Immature natural killer cell (primary cell): ENCODE measurements around the gene NKX6-1. TPM values are rescaled to one million over a fixed set of nuclear protein-coding genes. Genes with fewer than 3 reads are reported as not detected.

Source experiments
- DNase-seq, 3 donors: peaks; one replicate each; pipeline ENCODE4 v3.0.0; 2022; ENCODE audit warnings: mixed read lengths in 1 of 3
- H3K27ac Mint-ChIP-seq, 6 donors: one replicate each; pipeline ENCODE4 v1.8.0; 2020; ENCODE audit warnings: mixed read lengths in 6 of 6, mild to moderate bottlenecking in 5 of 6, inconsistent platforms in 4 of 6, moderate library complexity in 3 of 6
- H3K27me3 Mint-ChIP-seq, 3 donors: one replicate each; pipeline ENCODE4 v1.8.0; 2020 to 2021; ENCODE audit warnings: low read depth in 3 of 3, mild to moderate bottlenecking in 3 of 3, mixed read lengths in 3 of 3, moderate library complexity in 3 of 3, inconsistent platforms in 1 of 3
- H3K36me3 Mint-ChIP-seq, 3 donors: one replicate each; pipeline ENCODE4 v1.8.0; 2020; ENCODE audit warnings: mixed read lengths in 3 of 3, inconsistent platforms in 2 of 3, mild to moderate bottlenecking in 2 of 3
- H3K4me1 Mint-ChIP-seq, 2 donors: one replicate each; pipeline ENCODE4 v1.8.0; 2020; ENCODE audit warnings: inconsistent platforms in 2 of 2, mild to moderate bottlenecking in 2 of 2, mixed read lengths in 2 of 2, moderate library complexity in 1 of 2
- H3K4me3 Mint-ChIP-seq, 5 donors: one replicate each; pipeline ENCODE4 v1.8.0; 2020; ENCODE audit warnings: mild to moderate bottlenecking in 5 of 5, mixed read lengths in 5 of 5, inconsistent platforms in 3 of 5, moderate library complexity in 3 of 5
- H3K9me3 Mint-ChIP-seq, 6 donors: one replicate each; pipeline ENCODE4 v1.8.0; 2020; ENCODE audit warnings: mild to moderate bottlenecking in 6 of 6, mixed read lengths in 6 of 6, inconsistent platforms in 4 of 6, moderate library complexity in 3 of 6
- polyA plus RNA-seq, 3 donors: library from polyadenylated mRNA; unstranded; fragments of 300-500 nt; fragmentation: Illumina TruSeq; gene quantifications; one replicate each; pipeline ENCODE4 v1.2.3, GENCODE V29; 2021

Gene NKX6-1
- polyA plus RNA-seq, result not detected

DNA sequence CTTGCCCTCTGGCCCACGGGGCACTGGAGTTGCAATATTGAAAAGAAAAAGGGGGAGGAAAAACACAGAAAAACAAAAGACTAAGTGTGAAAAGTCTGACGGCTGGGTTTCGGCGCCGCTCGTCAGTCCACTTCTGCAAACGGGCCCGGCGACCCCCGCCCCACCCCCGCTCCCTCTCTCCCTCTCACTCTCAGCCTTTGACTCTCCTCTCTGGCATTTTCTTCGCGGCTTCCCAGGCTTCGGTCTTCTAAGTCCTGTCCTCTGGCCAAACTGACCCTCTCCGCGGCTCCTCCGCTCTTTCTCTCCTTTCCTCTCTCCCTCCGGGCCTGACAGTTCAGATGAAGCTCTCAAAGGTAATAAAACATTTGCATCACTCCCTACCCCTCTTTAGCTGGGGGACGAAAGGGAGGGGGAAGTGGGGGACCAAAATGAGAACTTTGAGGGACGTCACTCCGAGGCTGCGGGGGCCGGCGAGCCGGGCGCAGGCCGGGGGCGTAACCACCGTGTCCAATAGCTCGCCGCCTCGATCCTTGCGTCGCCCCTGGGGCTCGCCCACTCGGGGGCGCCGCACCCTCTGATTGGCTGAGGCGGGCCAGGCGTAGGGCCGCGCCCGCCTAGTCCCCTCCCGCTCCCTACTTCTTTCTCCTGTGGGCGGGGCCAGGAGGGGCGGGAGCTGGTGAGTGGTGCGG is at the start of gene NKX6-1:
TSS of gene NKX6-1 (minus strand) at position 358 of the 689 bp plus-strand sequence. CDS start 1,064 bp downstream, outside the sequence.
- Mint-ChIP-seq H3K36me3 (peaks cover 0 to 7% (median 3%) of the 10 kb centered on the region in 3 donors), H3K27ac (no peak within 1 kb of the TSS), H3K4me3 (peak within 1 kb of the TSS; percentile 27 to 60 (median 57)), H3K9me3 (peaks cover 11 to 60% (median 35%) of the 10 kb centered on the region in 6 donors), H3K4me1 (peaks cover 2 to 13% of the 10 kb centered on the region in 2 donors), H3K27me3 (peaks cover 31 to 56% (median 56%) of the 10 kb centered on the region in 3 donors)
- DNase-seq, result no peak

DNA sequence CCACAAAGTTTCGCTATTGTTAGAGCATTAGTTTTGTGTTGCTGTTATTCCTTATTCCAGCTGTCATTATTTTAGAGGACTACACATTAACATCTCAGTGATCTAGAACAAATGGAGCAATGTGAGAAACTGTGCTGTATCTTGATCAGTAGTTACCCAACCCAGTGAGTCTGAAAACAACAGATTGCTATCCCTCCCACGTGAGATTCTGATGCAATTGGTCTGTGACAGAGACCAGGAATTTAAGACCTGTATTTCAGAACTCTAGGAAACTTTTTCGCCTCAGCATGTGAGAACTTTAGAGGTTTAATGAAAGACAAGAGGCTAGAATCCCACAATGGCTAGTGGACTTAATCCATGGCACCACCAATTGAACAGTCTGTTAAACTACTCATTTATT is 48.1 kb upstream of the NKX6-1 start:
- peaks cover 0 to 3% (median 2%) of the 10 kb centered on the region in 3 donors for H3K27me3 Mint-ChIP-seq
- H3K9me3 Mint-ChIP-seq, result peaks cover 0 to 6% (median 2%) of the 10 kb centered on the region in 6 donors
- H3K36me3 Mint-ChIP-seq, result no peaks in the 10 kb centered on the region
- H3K27ac Mint-ChIP-seq, result no peak overlapping the region
- H3K4me1 Mint-ChIP-seq, result no peaks in the 10 kb centered on the region
- no peak for DNase-seq
- no peak overlapping the region for H3K4me3 Mint-ChIP-seq

DNA sequence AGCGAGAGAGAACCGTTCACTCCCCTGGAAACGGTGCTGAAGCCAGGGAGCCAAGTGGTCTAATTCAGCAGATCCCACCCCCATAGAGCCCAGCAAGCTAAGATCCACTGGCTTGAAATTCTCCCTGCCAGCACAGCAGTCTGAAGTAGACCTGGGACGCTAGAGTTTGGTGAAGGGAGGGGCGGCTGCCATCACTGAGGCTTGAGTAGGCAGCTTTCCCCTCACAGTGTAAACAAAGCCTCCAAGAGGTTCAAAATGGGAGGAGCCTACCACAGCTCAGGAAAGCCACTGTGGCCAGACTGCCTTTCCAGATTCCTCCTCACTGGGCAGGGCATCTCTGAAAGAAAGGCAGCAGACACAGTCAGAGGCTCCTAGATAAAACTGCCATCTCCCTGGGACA is 46.0 kb upstream of the NKX6-1 start:
- H3K27ac Mint-ChIP-seq, result no peak overlapping the region
- no peaks in the 10 kb centered on the region for H3K4me1 Mint-ChIP-seq
- H3K36me3 Mint-ChIP-seq, result no peaks in the 10 kb centered on the region
- no peak overlapping the region for H3K4me3 Mint-ChIP-seq
- DNase-seq, result no peak
- H3K9me3 Mint-ChIP-seq, result peaks cover 0 to 5% (median 2%) of the 10 kb centered on the region in 6 donors
- H3K27me3 Mint-ChIP-seq, result peaks cover 0 to 3% (median 3%) of the 10 kb centered on the region in 3 donors

DNA sequence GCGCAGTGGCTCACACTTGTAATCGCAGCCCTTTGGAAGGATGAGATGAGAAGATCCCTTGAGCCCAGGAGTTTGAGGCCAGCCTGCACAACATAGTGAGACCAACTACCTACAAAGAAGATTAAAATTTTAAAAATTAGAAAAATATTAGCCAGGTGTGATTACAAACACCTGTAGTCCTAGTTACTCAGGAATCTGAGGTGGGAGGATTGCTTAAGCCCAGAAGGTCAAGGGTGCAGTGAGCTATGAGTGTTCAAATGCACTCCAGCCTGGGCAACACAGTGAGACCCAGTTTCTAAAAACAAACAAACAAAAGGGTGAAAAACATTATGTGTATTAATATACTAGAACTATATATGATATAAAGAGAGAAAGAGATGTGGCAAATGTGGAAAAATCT is 36.8 kb upstream of the NKX6-1 start:
- H3K27ac Mint-ChIP-seq, result no peak overlapping the region
- H3K4me1 Mint-ChIP-seq, result no peaks in the 10 kb centered on the region
- no peaks in the 10 kb centered on the region for H3K36me3 Mint-ChIP-seq
- peaks cover 0 to 7% (median 4%) of the 10 kb centered on the region in 6 donors for H3K9me3 Mint-ChIP-seq
- H3K27me3 Mint-ChIP-seq, result no peaks in the 10 kb centered on the region
- H3K4me3 Mint-ChIP-seq, result no peak overlapping the region
- no peak for DNase-seq

DNA sequence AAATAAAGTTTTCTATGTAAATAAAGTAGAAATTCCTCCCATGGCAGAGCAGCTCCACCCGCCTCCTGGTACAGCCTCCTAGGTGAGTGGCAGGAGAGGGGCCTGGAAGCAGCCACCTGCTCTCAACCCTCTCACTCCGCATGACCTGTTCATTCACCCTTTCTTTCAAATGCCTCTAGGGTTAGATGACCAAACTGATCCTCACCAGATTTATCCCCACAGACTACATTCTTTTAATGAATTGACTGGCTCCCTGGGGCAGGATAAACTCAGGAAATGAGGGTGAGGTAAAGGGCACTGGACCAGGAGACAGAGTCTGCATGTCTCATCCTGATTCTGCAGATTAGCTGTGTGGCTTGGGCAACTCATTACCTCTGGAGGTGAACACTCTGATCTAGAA is 32.6 kb upstream of the NKX6-1 start:
- Mint-ChIP-seq H3K36me3 (no peaks in the 10 kb centered on the region), H3K4me1 (no peaks in the 10 kb centered on the region), H3K27me3 (peaks cover 0 to 2% (median 0%) of the 10 kb centered on the region in 3 donors), H3K9me3 (peaks cover 0 to 7% (median 3%) of the 10 kb centered on the region in 6 donors), H3K27ac (no peak overlapping the region), H3K4me3 (no peak overlapping the region)
- DNase-seq, result no peak

DNA sequence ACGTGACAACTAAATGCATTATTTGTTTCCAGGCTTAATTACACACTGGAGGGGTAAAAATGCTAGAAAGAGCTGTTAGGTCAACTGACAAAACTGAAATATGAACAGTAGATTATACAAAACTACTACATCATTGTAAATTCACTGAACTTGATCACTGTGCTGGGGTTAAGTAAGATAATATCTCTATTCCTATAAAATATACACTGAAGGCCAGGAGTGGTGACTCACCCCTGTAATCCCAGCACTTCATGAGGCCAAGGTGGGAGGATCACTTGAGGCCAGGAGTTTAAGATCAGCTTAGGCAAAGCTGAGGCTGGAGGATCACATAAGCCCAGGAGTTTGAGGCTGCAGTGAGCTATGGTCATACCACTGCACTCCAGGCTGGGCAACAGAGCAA is 31.8 kb upstream of the NKX6-1 start:
- Mint-ChIP-seq H3K4me1 (no peaks in the 10 kb centered on the region), H3K27me3 (peaks cover 0 to 2% (median 1%) of the 10 kb centered on the region in 3 donors), H3K36me3 (no peaks in the 10 kb centered on the region), H3K27ac (no peak overlapping the region), H3K4me3 (no peak overlapping the region), H3K9me3 (peaks cover 0 to 7% (median 3%) of the 10 kb centered on the region in 6 donors)
- DNase-seq, result no peak

DNA sequence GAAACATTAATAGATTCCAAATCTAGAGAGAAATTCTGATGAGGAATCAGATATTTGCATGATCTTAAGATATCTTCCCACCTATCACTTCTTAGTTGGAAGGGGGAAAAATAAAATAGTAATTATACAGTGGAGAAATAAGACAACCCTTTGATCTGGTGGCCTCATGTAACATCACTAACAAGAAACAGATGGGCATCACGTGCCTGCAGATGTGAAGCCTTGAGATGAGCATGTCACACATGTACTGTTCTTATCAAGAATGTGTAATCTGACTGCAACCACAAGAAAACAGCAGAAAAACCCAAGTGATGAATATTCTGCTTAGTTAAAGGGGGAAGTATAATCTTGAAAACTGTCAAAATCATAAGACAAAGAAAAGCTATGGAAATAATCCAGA is 31.4 kb upstream of the NKX6-1 start:
- Mint-ChIP-seq H3K36me3 (no peaks in the 10 kb centered on the region), H3K27ac (no peak overlapping the region), H3K9me3 (peaks cover 0 to 7% (median 3%) of the 10 kb centered on the region in 6 donors), H3K27me3 (peaks cover 0 to 2% (median 1%) of the 10 kb centered on the region in 3 donors), H3K4me3 (no peak overlapping the region), H3K4me1 (no peaks in the 10 kb centered on the region)
- DNase-seq, result no peak

DNA sequence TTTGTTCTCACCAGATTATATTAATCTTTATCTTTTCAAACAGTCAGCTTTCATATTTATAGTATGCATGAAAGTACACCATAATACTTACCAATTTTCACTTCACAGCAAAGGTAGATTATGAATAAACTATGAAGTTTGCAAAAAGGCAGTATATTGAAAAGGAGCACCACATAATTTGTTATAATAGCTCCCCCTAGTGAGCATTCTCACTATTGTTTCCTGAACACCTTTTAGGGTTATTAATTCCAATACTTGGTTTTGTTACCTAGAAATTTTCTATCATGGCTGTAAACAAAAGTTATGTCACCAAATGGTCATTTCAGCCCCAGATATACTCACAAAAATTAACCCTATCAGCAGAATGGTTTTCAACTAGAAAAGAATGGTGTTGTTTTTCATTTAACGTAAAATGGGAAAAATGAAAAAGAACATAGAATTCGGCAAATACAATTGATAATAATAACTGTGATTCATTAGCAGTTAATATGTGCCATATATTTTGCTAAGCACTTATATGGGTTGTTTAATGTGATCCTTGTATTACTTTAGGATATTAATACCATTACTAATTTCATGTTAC is 30.2 kb upstream of the NKX6-1 start:
- Mint-ChIP-seq H3K4me1 (no peaks in the 10 kb centered on the region), H3K27ac (no peak overlapping the region), H3K9me3 (peaks cover 0 to 7% (median 3%) of the 10 kb centered on the region in 6 donors), H3K36me3 (no peaks in the 10 kb centered on the region), H3K4me3 (no peak overlapping the region), H3K27me3 (peaks cover 0 to 2% (median 1%) of the 10 kb centered on the region in 3 donors)
- no peak for DNase-seq

DNA sequence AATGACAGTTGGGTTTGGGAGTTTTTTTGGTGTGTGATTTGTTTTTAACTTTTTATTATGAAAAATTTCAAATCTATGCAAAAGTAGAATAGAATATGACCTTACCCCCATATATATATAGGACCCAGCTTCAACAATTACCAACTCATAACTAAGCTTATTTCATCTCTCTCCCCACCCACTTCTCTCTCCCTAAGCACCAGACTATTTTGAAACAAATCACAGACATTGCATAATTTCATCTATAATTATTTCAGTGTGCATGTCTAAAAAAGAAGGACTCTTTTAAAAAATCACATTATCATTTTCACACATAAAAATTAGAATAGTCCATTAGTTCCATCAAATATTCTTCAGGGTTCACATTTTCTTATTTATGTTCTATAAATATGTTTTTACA is 28.3 kb upstream of the NKX6-1 start:
- H3K4me1 Mint-ChIP-seq, result no peaks in the 10 kb centered on the region
- H3K9me3 Mint-ChIP-seq, result peaks cover under 1 to 8% (median 5%) of the 10 kb centered on the region in 6 donors
- H3K4me3 Mint-ChIP-seq, result no peak overlapping the region
- no peak for DNase-seq
- H3K27me3 Mint-ChIP-seq, result peaks cover 1 to 2% (median 1%) of the 10 kb centered on the region in 3 donors
- H3K36me3 Mint-ChIP-seq, result no peaks in the 10 kb centered on the region
- H3K27ac Mint-ChIP-seq, result no peak overlapping the region

DNA sequence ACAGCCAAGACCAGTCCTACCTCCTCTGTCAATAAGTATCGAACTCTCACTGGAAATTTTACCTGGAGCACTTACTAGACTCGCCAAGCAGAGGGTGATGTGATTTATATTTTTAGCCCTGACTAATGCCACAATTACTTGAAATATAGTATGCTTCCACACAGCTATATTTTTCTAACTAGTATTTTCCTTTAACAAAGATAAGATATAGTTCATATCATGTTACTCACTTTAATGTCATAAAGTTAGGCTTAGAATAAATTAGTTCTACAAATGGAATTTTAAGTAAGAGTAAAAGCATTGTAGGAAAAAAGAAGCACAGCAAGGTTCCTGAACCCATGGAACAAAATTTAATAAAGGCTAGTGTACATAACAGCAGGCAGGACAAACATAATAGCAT is 16.0 kb upstream of the NKX6-1 start:
- no peaks in the 10 kb centered on the region for H3K4me1 Mint-ChIP-seq
- H3K27ac Mint-ChIP-seq, result no peak overlapping the region
- H3K27me3 Mint-ChIP-seq, result peaks cover 0 to 13% (median 2%) of the 10 kb centered on the region in 3 donors

DNA sequence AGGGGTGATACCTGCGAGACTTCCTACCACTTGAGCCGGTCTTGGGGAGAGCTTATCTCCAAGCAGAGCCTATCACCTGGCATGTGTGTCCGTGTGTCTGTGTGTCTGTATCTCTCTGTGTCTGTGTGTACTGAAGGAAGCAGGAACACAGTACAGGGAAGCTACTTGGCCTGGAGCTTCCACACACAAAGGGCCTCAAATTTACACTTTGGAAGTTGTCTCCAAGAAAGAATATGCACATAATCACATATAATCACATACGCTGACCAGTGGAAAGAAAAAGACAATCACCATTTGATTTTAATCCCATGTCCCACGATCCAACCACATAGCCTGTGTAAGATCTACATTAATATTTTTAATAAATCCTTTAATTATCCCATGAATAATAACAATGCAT is 13.2 kb upstream of the NKX6-1 start:
- DNase-seq, result no peak
- Mint-ChIP-seq H3K4me1 (no peaks in the 10 kb centered on the region), H3K36me3 (no peaks in the 10 kb centered on the region), H3K27me3 (peaks cover 2 to 7% (median 7%) of the 10 kb centered on the region in 3 donors), H3K9me3 (peaks cover under 1 to 11% (median 5%) of the 10 kb centered on the region in 6 donors), H3K27ac (no peak overlapping the region), H3K4me3 (no peak overlapping the region)

More for the DNA sequence above, 16.0 kb upstream of the NKX6-1 start:
- H3K4me3 Mint-ChIP-seq, result no peak overlapping the region
- no peak for DNase-seq
- H3K9me3 Mint-ChIP-seq, result peaks cover 4 to 24% (median 7%) of the 10 kb centered on the region in 6 donors
- no peaks in the 10 kb centered on the region for H3K36me3 Mint-ChIP-seq

DNA sequence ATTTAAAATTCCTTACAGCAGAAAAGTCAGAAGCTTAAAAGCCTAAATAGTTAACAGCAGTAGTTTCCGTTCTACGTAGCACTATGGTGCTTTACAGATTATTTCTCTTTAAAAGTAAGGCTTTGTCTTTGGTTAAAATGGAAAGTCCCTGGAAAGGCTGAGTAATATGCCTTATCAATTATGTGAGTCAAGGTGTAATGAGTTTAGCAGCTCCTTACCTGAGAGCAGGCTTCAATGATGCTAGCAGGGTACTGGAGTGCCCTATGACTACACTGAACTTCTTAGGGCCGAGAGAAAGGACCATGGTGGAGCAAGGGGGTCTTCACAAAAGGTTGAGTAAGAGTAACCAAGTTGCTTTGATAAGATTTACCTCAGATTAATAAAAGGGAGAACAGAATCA is 12.6 kb upstream of the NKX6-1 start:
- Mint-ChIP-seq H3K4me1 (no peaks in the 10 kb centered on the region), H3K4me3 (no peak overlapping the region), H3K27ac (no peak overlapping the region), H3K9me3 (peaks cover 0 to 11% (median 5%) of the 10 kb centered on the region in 6 donors), H3K36me3 (no peaks in the 10 kb centered on the region), H3K27me3 (peaks cover 2 to 7% (median 7%) of the 10 kb centered on the region in 3 donors)
- no peak for DNase-seq

DNA sequence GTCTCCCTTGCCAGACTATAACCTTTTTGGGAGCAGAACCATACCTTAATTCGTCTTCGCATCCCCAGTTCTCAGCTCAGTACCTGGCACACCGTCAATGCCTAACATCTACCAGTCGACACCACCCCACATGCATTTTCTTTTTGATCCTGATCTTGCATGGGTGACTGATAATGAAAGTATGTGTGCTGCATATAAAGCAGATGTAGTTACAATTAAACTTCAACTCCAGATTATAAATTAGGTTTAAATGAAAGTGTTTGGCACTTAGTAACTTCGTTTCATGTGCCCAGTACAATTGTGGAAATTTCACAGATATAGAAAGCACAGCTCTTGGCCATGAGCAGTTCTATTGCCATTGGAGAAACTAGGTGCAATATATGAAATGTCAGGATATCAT is 8.8 kb upstream of the NKX6-1 start:
- H3K36me3 Mint-ChIP-seq, result no peaks in the 10 kb centered on the region

DNA sequence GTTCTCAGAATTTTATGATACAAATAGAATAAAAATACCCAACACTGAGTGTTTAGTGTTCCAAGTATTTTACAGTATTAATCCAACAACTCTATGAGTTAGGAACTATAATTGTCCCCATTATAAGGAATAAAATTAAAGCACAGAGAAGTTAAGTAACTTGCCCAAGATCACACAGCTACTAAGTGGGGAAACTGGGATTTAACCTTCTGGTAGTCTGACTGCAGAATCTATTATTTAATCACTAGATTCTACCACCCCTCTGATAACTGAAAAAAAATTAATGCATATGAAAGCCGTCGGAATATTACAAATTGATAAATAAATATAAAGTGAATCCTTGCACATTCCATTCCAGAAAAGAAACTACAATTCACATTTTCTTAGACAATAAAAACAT is 5.7 kb upstream of the NKX6-1 start:
- H3K4me1 Mint-ChIP-seq, result peaks cover 0 to 6% of the 10 kb centered on the region in 2 donors
- no peak overlapping the region for H3K27ac Mint-ChIP-seq
- H3K36me3 Mint-ChIP-seq, result peaks cover 0 to 7% (median 0%) of the 10 kb centered on the region in 3 donors
- H3K27me3 Mint-ChIP-seq, result peaks cover 23 to 29% (median 25%) of the 10 kb centered on the region in 3 donors
- no peak overlapping the region for H3K4me3 Mint-ChIP-seq
- peaks cover 4 to 53% (median 23%) of the 10 kb centered on the region in 6 donors for H3K9me3 Mint-ChIP-seq
- DNase-seq, result no peak

More for the DNA sequence above, 8.8 kb upstream of the NKX6-1 start:
- Mint-ChIP-seq H3K4me3 (no peak overlapping the region), H3K9me3 (peaks cover 0 to 25% (median 8%) of the 10 kb centered on the region in 6 donors), H3K27ac (no peak overlapping the region), H3K27me3 (peaks cover 5 to 8% (median 7%) of the 10 kb centered on the region in 3 donors), H3K4me1 (no peaks in the 10 kb centered on the region)
- DNase-seq, result no peak
